ENCODE data around the gene DGCR6L.

DNA sequence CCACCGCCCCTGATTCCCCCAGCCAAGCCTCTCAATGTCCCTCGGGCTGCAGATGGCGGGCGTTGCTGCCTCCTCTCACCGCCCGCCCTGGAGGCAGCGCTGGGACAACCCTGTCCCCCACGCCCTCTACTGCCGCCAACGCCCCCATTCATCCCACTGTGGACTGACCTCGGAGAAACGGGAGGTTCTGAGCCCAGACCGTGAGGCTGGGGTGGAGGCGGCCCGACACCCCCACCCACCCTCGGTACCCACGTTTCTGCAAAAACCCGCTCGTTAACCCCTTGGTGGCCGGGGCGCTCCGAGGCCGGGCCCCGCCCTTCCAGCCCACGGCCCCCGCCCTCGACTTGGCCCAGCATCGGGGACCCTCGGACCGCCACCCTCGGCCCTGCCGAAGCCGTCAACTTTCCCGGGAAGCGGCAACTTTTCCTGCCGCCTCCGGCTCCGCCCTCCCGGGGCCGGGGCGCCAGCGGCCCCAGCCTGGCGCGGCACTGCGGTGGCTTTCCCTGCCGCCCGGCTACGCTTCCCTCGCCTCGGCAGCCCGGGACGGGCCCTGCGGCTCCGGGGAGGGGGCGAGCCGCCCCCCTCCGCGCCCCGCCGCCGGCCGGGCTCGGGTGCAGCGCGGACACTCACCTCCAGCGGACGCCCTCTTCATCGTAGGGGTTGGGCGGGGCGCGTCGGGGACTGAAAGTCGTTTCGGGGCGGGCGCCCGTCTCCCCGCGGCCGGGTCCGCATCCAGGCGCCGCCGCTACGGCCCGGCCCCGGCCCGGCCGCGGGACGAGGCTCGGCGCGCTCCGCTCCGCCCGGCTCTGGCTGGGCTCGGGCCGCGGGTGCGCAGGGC lies 52.2 kb downstream of the DGCR6L start:
- TF ChIP-seq CTCF (IDR thresholded peaks at IDR 0.05; ENCODE audit: insufficient read depth, low read depth, low read length) (no peak), EZH2 (IDR thresholded peaks at IDR 0.05; ENCODE audit: insufficient read depth, low read length) (peak; percentile 54)

Measured in astrocyte (in vitro differentiated cells and primary cell).